Stimulated activated CD4-positive, alpha-beta T cell treated with anti-CD3 and anti-CD28 coated beads, Interleukin-4, amount 100 ng/mL, for 24 hours (primary cell): Measurements from ENCODE around the gene PLIN4.

Experiments
- DNase-seq: peaks from one replicate; pipeline ENCODE4 v3.0.0-alpha.2; 2020

Gene PLIN4

DNA sequence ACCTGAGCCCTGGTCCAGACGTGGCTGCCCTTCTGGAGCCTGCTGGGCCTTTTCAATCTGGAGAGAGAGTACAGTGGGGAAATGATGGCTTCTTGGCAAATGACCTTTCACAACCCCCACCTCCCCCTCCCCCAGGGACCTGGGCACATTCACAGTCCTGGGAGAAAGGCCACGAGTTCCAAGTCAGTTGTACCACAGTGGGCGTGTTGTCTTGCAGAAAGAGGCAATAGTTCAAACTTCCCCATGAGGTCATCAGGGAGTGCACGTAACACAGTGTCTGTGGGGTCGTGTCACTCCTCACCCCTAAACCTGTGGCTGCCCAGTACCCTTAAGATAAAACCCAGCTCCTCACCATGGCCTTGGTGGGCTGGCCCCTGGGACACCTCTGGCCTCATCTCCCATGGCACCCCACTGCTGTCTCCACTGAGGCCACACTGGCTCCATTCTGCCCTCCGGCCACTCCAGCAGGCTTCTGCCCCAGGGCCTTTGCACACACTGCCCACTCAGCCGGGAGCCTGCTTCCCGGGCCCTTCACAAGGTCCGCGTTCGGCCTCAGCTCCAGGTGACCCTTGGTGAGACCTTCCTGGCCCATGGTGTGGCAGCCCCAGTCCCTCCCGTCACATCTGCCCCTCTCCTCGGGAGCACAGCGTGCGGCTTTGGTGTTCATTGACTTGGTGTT lies 13.3 kb downstream of the PLIN4 start:
- no peak for DNase-seq

DNA sequence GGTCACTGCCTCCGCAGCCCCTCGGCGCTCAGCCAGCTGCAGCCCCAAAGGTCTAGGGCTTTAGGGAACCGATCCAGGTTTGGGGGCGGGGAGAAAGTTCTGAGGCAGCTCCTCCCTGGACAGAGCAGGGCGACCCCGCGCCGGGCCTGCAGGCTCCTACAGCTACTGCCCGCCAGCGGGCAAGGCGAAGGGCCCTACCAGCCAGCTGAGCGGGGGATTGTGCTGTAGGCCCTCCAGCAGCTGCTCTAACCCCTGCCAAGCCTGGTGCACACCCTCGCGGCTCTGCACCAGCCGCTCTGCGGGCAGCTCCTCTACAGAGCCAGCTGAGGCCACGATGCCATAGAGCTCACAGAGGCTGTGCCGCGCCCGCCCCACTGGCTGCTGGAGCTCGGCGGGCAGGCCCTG lies 14.0 kb downstream of the PLIN4 start:
- no peak for DNase-seq

DNA sequence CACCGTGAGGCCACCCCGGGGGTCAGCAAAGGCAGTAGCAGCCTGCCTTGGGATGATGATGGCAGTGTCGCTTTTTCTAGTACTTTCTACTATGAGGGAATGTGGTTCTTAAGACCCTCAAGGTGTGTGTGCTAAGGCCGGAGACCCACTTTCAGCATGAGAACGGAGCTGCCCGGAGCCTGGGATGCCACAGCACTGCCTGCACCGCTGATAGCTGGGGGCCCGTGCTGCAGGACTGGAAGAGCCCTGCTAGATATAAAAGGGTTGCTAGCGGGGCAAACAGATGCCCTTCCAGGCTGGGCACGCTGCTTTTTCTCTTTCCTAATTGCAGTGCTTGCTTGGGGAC lies 14.5 kb downstream of the PLIN4 start:
- no peak for DNase-seq

DNA sequence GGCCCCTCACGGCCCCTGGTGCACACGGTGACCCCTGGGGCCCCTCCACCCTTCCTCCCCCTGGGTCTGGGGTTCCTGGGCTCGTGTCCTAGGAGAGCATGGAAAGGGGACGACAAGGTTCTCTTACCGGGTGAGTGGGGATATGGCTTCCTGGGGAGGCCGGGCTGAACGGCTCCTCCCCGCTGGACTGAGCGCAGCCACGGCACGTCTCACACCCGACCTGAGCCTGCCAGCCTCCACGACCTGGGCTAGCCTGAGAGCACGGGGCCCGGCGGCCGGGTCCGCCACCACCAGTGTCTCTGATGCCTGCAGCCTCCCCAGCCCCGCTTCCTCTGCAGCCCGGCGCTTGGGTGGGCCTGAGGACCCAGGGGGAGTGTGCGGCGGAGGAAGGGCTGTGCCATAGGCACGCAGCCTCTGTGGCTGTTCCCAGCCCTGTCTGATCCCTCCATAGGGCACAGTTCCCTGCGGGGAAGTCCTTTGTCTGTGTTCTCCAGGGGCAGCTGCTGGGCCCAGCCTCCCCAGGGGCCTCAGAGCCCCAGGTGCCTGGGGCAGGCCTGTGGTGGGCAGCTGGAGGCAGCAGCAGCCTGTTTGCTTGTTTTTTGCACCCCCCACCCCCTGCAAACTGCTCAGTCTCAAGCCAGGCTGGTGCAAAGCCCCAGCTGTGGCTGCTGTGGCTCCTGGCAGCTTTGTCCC lies 15.0 kb downstream of the PLIN4 start:
- no peak for DNase-seq

DNA sequence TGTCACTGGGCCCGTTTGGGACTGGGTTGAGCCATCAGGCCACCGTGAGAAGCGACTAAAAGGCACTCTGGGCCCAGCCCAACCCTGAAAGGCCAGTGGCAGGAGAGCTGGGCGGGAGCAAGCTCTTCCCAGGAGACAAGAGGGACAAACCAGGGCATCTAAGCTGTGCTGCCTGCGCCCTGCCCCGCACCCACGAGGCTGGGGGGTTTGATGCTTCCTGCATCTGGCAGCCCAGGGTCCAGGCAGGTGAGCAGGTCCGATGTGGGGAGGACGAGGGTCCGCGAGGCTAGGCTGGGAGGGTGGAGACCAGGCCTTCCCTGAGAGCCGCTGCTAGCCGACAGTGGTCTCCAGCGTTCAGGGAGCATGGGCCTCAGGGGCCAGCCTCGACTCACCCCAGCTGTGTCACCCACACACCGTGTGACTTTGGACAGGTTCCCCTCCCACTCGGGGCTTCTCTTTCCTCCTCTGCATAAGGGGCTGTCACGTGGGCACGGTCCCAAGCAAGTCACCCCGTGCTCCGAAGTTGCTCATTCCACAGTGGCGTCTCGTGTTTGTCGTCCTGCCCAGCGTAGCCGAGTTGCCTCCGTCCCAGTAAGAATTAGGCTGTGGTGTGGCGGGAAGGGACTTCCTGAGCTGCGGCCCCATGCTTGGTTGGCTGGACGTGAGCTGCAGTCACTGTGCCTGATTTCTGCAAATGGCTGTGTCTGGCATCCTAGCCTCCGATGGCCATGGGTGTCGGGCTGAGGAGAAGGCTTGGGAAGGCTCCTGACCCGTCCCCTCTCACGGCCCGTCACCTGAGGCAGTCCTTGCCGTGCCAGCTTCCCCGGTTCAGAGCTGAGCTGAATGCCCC lies 15.8 kb downstream of the PLIN4 start:
- no peak for DNase-seq

DNA sequence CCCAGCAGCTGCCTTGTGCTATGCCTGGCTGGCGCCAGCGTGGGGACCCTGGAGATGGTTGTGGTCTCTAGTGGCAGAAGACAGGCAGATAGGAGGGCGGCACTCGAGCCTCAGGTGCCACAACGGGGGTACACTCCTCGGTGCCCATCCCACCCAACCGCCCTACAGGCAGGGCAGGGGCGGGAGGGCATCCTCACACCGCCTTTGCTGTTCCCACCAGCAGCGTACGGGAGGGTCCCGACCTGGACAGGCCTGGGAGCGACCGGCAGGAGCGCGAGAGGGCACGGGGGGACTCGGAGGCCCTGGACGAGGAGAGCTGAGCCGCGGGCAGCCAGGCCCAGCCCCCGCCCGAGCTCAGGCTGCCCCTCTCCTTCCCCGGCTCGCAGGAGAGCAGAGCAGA lies 16.6 kb downstream of the PLIN4 start:
- DNase-seq, result no peak

DNA sequence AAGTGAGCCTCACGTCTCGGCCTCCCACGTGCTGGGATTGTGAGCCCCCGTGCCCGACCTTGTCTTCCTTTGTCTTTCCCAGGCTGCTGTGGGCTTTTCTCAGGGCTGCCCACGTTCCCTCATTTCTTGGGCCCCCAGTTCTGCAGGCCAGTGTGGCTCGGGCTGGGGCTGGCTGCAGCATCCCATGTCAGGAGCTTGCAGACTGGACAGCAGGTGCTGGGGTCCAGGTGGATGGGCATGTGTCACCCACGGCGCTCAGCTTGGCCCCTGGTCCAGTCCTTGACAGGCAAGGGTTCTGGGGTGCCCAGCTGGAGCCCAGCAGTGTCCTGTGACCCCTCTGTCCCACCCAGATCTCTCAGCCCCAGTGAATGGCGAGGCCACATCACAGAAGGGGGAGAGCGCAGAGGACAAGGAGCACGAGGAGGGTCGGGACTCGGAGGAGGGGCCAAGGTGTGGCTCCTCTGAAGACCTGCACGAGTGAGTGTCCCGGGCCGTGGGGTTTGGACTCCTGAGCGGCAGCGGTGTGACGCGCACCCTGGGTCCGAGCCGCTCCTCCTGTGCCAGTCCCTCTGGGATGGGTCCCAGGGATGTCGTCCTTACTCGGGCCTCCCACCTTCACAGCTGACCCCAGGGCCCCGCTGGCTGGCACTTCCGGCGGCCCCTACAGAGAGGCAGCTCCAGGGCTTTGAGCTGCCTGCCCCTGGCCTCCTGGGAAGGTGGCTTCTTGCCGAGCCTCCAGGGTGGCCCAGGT lies 17.3 kb downstream of the PLIN4 start:
- no peak for DNase-seq

DNA sequence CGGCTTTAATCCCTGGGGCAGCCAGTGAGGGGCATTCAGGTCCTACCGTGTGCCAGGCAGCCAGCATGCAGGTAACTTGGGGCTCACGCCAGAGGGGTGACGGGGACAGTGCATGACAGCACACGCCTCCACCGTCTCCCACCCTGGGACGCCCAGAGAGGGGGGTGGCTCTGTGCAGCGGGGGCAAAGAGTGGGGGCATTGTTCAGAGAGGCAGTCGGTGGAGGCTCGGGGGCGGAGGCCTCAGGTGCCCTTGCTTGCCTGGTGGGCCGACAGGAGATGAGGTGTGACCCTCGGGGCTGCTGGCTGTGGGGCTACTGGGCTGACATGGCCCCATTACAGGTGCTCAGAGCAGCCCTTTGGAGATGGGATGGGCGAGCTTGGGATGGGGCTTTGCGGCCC lies 18.4 kb downstream of the PLIN4 start:
- no peak for DNase-seq

DNA sequence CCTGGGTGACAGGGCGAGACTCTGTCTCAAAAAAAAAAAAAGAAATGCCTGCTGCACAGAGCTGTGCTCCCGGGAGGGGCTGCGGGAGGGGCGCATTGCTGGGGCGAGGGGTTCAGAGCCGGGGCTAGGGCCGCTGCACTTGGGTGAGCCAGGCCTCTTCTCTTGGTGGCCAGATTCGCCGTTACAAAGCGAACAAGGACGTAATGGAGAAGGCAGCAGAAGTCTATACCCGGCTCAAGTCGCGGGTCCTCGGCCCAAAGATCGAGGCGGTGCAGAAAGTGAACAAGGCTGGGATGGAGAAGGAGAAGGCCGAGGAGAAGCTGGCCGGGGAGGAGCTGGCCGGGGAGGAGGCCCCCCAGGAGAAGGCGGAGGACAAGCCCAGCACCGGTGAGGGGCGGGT lies 19.0 kb downstream of the PLIN4 start:
- DNase-seq, result no peak

DNA sequence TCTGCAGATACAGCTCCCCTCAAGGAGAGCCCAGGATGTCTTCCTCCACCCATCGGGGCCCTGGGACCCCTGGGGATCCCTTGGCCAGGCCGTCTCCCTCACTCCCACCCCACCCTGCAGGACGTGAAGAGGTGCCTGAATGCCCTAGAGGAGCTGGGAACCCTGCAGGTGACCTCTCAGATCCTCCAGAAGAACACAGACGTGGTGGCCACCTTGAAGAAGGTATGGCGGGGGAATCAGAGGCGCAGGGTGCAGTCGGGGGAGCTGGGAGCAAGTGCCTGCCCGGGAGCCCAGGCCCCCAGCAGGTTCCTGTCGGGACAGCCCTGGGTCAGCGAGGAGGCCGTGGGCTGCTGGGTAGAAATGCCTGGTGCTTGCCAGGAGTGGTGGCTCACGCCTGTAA lies 19.6 kb downstream of the PLIN4 start:
- DNase-seq, result no peak

DNA sequence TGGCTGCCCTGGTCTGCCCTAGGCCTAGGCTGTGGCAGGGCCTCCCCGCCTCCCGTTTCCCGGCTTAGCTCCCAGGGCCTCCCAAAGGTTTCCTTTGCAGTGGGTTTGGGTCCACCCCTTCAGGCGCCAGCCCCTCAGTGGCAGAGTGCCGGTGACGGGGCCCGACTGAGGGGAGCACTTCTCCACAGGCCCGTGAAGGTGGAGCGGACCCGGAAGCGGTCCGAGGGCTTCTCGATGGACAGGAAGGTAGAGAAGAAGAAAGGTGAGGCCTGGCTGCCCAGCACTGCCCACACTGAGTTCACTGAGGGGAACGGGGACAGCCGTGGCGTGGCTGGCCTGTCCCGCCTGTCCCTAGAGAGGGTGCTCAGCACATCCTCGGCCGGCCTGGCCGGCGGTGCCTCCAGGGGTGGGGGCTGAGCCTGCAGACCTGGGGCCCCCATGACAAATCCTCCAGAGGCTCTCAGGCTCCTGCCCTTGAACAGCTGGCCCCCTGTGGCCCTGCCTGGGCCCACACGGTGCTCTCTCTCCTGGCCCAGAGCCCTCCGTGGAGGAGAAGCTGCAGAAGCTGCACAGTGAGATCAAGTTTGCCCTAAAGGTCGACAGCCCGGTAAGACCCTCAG lies 20.4 kb downstream of the PLIN4 start:
- DNase-seq, result no peak

DNA sequence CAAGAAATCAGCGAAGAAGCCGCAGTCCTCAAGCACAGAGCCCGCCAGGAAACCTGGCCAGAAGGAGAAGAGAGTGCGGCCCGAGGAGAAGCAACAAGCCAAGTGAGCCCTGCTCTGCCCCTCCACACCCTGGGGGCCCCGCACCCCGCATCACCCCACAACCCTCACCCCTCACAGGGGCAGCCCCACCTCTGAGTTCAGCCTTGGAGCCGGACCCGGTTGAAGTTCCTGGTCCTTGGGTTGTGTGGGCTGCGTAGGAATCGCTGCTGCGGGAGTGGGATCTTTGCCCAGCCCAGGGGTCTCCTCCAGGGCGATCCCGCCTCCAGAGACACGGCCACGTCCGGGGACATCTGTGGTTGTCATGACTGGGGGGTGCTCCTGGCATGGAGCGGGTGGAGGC lies 22.0 kb downstream of the PLIN4 start:
- no peak for DNase-seq

DNA sequence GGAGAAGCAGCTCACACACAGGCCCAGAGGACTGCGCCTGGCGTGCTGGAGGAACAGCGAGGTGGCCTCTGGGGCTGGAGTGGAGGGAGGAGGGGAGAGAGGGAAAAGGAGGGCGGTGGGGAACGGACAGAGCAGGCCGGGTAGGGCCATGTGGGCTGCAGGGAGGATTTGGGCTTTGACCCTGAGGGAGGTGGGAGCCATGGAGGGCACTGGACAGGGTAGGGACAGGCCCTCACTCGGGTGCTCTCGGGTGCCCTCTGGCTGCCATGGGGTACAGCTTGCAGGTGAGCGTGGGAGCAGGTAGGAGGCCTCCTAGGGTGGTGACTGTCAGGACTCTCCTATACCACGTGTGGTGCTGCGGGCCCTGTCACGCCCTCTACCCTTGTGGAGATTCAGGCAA lies 22.8 kb downstream of the PLIN4 start:
- DNase-seq, result no peak

DNA sequence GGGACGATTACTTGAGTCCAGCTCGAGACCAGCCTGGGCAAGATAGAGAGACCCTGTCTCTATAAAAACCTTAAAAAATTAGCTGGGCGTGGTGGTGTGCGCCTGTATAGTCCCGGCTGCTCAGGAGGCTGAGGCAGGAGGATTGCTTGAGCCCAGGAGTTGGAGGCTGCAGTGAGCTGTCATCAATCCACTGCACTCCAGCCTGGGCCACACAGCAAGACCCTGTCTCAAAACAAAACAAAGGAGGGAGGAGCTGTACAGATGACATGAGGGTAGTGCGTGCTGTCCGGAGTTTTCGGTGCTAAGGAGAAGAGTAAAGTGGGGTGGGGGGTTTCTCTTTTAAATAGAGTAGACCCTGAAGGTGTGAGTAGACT lies 23.6 kb downstream of the PLIN4 start:
- DNase-seq, result no peak

DNA sequence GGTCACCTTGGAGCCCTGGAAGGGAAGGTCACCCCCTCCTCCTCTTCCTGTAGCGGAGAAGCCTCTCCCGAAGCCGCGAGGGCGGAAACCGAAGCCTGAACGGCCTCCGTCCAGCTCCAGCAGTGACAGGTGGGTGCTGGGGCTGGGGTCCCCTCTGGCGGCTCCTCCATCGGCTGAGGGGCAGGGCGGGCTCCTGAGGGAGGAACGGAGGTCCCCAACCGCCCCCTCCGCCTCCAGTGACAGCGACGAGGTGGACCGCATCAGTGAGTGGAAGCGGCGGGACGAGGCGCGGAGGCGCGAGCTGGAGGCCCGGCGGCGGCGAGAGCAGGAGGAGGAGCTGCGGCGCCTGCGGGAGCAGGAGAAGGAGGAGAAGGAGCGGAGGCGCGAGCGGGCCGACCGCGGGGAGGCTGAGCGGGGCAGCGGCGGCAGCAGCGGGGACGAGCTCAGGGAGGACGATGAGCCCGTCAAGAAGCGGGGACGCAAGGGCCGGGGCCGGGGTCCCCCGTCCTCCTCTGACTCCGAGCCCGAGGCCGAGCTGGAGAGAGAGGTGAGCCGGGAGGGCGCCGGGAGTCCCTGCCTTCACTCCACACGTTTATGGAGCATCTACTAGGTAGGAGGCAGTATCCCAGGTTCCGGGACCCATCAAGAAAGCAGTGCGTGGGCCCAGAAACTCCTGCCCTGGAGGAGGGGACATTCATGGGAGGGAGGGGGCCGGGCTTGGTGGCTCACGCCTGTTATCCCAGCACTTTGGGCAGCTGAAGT lies 24.2 kb downstream of the PLIN4 start:
- DNase-seq, result no peak

DNA sequence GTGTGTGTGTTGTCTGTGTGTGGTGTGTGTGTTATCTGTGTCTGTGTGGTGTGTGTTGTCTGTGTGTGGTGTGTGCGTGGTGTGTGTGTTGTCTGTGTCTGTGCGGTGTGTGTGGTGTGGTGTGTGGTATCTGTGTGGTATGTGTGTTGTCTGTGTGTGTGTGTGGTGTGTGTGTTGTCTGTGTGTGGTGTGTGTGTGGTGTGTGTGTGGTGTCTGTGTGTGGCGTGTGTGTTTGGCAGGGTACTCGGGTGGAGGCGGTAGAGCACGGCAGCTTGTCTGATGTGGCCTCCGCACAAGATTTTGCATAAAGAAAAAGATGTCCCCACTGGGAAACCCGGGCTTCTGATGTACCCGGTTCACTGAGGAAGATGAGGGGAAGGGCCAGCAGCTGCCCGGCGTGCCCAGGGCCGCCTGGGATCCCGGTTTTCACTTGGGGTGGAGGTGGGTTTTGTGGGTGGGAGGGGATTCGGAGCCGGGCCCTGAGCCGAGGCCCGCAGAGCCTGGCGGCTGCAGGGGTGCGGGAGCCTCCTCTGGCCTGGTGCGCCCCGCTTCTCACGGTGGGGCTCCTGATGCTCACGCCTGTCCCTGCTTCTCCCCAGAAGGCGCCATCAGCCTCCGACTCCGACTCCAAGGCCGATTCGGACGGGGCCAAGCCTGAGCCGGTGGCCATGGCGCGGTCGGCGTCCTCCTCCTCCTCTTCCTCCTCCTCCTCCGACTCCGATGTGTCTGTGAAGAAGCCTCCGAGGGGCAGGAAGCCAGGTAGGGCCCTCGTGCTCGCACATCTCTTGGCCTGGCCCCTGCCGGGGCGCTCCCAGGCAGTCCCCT lies 25.0 kb downstream of the PLIN4 start:
- DNase-seq, result no peak

DNA sequence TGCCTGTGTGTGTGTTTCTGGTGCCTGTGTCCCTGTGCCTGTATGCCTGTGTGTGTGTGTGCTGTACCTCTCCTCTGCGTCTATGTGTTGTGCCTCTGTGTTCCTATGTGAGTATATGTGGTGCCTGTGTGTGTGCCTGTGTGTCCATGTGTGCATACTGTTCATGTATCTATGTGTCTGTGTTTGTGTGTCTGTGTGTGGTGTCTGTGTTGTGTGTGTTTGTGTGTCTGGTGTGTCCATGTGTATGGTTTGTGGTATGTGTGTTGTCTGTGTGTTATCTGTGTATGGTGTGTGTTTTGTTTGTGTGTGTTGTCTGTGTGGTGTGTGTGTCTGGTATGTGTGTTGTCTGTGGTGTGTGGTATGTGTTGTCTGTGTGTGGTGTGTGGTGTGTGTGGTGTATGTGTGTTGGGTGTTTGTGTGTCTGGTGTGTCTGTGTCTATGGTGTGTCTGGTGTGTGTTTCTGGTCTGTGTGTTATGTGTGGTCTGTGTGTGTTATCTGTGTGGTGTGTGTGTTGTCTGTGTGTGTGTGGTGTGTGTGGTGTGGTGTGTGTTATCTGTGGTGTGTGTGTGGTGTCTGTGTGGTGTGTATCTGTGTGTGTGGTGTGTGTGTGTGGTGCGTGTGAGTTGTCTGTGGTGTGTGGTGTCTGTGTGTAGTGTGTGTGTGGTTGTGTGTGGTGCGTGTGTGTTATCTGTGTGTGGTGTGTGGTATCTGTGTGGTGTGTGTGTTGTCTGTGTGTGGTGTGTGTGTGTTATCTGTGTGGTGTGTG lies 25.8 kb downstream of the PLIN4 start:
- no peak for DNase-seq

DNA sequence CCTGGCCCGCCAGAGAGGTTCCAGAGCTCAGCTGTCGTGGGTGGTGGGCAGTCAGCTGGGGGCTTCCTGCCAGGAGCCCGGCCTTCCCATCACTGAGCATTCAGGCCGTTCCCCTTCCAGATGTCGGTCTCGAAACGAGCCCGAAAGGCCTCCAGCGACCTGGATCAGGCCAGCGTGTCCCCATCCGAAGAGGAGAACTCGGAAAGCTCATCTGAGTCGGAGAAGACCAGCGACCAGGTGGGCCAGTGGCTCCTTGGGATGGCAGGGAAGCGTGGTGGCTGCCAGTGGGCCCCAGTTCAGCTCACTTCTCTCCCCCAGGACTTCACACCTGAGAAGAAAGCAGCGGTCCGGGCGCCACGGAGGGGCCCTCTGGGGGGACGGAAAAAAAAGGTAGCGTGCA lies 26.8 kb downstream of the PLIN4 start:
- no peak for DNase-seq

DNA sequence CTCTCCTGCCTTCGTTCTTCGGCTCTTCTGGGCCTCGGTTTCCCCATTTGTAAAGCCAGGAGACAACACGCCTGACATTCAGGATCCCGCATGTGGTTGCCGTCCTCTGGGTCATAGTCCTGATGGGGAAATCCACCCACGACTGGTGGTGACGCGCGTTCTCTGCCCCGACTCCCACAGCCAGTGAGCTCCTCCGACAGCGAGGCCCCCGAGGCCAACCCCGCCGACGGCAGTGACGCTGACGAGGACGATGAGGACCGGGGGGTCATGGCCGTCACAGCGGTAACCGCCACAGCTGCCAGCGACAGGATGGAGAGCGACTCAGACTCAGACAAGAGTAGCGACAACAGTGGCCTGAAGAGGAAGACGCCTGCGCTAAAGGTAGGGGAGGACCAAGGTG lies 29.8 kb downstream of the PLIN4 start:
- DNase-seq, result no peak

DNA sequence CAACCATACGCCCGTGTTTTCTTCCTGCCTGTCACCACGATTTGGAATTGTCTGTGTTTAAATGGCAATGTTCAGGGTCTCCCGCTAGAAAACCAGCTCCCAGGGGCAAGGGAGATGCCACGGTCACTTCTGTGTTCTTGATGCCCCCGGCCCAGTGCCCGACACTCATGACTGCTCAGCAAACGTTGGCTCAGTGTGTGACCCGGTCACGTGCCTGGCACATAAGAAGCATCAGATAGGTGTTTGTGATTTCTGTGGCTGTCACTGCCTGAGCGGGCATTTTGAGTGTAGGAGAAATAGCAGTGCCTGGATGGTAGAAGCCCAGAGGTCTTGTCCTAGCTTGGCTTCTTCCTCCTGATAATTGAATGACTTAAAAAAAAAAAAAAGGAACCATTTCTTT lies 30.7 kb downstream of the PLIN4 start:
- no peak for DNase-seq

DNA sequence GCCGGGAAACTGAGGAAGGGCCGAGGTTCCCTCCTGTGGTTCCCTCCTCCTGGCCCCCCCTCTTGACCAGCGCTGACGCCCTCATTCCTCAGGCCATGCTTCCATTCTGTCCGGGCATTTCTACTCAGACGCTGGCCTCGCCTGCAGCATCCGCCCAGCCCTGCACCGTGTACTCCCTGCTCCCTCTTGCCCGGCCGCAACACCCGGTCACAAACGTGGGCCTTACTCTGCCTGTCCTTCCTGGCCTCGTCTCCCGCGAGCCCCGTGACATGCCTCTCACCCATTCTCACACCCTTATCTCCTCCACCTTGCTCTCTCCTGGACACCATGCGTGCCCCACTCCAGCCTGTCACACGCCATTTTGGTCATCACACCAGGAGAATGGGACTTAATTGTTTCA lies 34.9 kb downstream of the PLIN4 start:
- no peak for DNase-seq
